MM.1S (cell line): ENCODE measurements around the gene CUZD1.

ENCODE experiments used
- EZH2 ChIP-seq: fragments of 300-600 bp; sonication (generic); optimal IDR thresholded peaks from 2 replicates; pipeline ENCODE3; 2017; ENCODE audit warnings: low read depth, mild to moderate bottlenecking, antibody characterized with exemption, low read length, mixed read lengths
- EZH2phosphoT487 ChIP-seq: fragments of 300-600 bp; sonication (generic); IDR thresholded peaks from 2 replicates; pipeline ENCODE4 v1.6.1; 2018; ENCODE audit warnings: antibody characterized with exemption, low read length
- TF ChIP-seq, protein P1 (sequence below): fragments of 300-600 bp; sonication (generic); IDR thresholded peaks from 2 replicates; pipeline ENCODE4 v1.5.1; 2016; ENCODE audit warnings: antibody characterized with exemption, low read length, mixed read lengths

DNA sequence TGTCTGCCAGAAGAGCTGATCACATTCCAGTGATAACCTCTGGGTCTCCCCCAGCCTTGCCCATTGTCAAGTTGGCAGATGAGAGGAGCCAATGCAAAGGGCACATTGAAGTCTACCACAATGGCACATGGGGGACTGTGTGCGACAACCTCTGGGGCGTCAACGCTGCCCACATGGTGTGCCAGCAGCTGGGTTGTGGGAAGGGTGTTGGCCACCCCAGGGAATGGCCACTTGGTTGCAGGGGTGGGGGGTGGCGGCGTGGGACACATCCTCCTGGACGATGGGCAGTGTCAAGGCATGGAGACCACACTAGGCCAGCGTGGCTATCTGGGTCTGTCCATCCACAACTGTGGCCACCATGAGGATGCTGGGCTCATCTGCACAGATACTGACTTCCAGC lies 43.4 kb downstream of the CUZD1 start:
- TF ChIP-seq, protein P1, sequence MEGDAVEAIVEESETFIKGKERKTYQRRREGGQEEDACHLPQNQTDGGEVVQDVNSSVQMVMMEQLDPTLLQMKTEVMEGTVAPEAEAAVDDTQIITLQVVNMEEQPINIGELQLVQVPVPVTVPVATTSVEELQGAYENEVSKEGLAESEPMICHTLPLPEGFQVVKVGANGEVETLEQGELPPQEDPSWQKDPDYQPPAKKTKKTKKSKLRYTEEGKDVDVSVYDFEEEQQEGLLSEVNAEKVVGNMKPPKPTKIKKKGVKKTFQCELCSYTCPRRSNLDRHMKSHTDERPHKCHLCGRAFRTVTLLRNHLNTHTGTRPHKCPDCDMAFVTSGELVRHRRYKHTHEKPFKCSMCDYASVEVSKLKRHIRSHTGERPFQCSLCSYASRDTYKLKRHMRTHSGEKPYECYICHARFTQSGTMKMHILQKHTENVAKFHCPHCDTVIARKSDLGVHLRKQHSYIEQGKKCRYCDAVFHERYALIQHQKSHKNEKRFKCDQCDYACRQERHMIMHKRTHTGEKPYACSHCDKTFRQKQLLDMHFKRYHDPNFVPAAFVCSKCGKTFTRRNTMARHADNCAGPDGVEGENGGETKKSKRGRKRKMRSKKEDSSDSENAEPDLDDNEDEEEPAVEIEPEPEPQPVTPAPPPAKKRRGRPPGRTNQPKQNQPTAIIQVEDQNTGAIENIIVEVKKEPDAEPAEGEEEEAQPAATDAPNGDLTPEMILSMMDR, result no peak
- TF ChIP-seq EZH2, result no peak
- no peak for TF ChIP-seq EZH2phosphoT487
